HG02623 (cell line): ENCODE results near the gene CAMK1.
A peak's percentile ranks its signal among the peaks of the same experiment; 100 is the strongest.

Experiments used
- ATAC-seq: cut with Tn5 transposase; IDR thresholded peaks from one replicate; pipeline ENCODE4 v1.9.1; 2021; ENCODE audit warnings: moderate library complexity; ENCODE audit not compliant: unreplicated experiment

CAMK1 gene

GRCh38 chr3:9793161-9793781 lies 23.5 kb upstream of the CAMK1 start:
- no peak for ATAC-seq

GRCh38 chr3:9792405-9793160 lies 22.8 kb upstream of the CAMK1 start, which contains the start of the genes ARPC4 and TADA3:
Gene ARPC4, plus strand, starts transcription at chr3:9793082. Its CDS starts 40 bp downstream, at chr3:9793122.
Gene TADA3, minus strand, starts transcription at chr3:9792473. Its CDS starts 1,007 bp downstream, at chr3:9791466.
- peak; percentile 75 for ATAC-seq

- ATAC-seq = no peak
Measured at GRCh38 chr3:9791790-9792404, 22.1 kb upstream of the CAMK1 start.

- ATAC-seq = no peak
Measured at GRCh38 chr3:9791127-9791526, 21.4 kb upstream of the CAMK1 start.

GRCh38 chr3:9787714-9788113 lies 18.0 kb upstream of the CAMK1 start:
- ATAC-seq = no peak

GRCh38 chr3:9786825-9787669 lies 17.3 kb upstream of the CAMK1 start:
- ATAC-seq = no peak

GRCh38 chr3:9786209-9786739 lies 16.5 kb upstream of the CAMK1 start:
- ATAC-seq = no peak

- ATAC-seq = no peak
Measured at GRCh38 chr3:9785602-9786001, 15.9 kb upstream of the CAMK1 start.

GRCh38 chr3:9784965-9785364 lies 15.2 kb upstream of the CAMK1 start:
- ATAC-seq = no peak

GRCh38 chr3:9783954-9784353 lies 14.2 kb upstream of the CAMK1 start:
- ATAC-seq = no peak

GRCh38 chr3:9782770-9783169 lies 13.0 kb upstream of the CAMK1 start:
- no peak for ATAC-seq

- no peak for ATAC-seq
Measured at GRCh38 chr3:9781978-9782603, 12.3 kb upstream of the CAMK1 start.

- ATAC-seq = no peak
Measured at GRCh38 chr3:9781551-9781950, 11.8 kb upstream of the CAMK1 start.

GRCh38 chr3:9780910-9781309 lies 11.2 kb upstream of the CAMK1 start:
- no peak for ATAC-seq

- ATAC-seq = no peak
Measured at GRCh38 chr3:9780458-9780812, 10.7 kb upstream of the CAMK1 start.

GRCh38 chr3:9779721-9780457 lies 10.1 kb upstream of the CAMK1 start:
- peak; percentile 54 for ATAC-seq

GRCh38 chr3:9779075-9779593 lies 9.4 kb upstream of the CAMK1 start:
- ATAC-seq = no peak

GRCh38 chr3:9778143-9779074 lies 8.7 kb upstream of the CAMK1 start:
- no peak for ATAC-seq

GRCh38 chr3:9777694-9778021 lies 7.9 kb upstream of the CAMK1 start:
- no peak for ATAC-seq
